GM23338 (cell line): ENCODE data around the gene TMEM117.

Experiments used
- JUNB ChIP-seq: IDR thresholded peaks from one replicate; pipeline ENCODE4 v1.6.1; 2016; ENCODE audit warnings: antibody characterized with exemption; ENCODE audit not compliant: unreplicated experiment
- POLR2AphosphoS5 ChIP-seq: IDR thresholded peaks from 2 replicates; pipeline ENCODE4 v1.6.1; 2016; ENCODE audit warnings: antibody characterized with exemption, low read depth
- TF ChIP-seq, protein P1 (sequence below), 2 experiments: fragments of 200-600 bp in 1 of 2; sonication (generic) in 1 of 2; conservative IDR thresholded peaks; 2 replicates each; pipeline versions ENCODE4 v1.5.1 to v1.6.1; 2016 to 2017; ENCODE audit warnings: antibody characterized with exemption in 2 of 2, low read depth in 2 of 2, mild to moderate bottlenecking in 2 of 2, moderate library complexity in 1 of 2
- TF ChIP-seq, protein P2 (sequence below): IDR thresholded peaks from one replicate; pipeline ENCODE4 v1.6.1; 2018; ENCODE audit warnings: antibody characterized with exemption; ENCODE audit not compliant: unreplicated experiment

DNA sequence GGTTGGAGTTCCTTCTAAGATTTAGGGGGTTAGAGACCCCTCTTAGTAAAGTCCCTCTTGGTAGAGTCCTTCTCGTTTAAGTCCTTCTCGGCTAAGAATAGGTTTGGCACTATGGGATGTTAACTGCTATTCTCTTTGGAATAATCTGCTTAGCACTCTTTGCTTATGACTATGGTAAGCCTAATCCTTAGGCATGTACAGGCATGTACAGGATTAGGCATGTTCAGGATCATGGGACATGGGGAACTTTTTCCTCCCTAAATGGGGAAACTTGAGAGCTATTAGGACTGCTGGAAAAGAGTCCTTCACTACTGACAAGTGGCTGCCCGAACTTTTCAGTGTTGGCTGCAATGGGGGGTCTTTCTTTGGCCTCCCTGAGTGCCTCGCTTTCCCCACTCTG is 193.3 kb downstream of the TMEM117 start:
- TF ChIP-seq, protein P1, sequence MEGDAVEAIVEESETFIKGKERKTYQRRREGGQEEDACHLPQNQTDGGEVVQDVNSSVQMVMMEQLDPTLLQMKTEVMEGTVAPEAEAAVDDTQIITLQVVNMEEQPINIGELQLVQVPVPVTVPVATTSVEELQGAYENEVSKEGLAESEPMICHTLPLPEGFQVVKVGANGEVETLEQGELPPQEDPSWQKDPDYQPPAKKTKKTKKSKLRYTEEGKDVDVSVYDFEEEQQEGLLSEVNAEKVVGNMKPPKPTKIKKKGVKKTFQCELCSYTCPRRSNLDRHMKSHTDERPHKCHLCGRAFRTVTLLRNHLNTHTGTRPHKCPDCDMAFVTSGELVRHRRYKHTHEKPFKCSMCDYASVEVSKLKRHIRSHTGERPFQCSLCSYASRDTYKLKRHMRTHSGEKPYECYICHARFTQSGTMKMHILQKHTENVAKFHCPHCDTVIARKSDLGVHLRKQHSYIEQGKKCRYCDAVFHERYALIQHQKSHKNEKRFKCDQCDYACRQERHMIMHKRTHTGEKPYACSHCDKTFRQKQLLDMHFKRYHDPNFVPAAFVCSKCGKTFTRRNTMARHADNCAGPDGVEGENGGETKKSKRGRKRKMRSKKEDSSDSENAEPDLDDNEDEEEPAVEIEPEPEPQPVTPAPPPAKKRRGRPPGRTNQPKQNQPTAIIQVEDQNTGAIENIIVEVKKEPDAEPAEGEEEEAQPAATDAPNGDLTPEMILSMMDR (conservative IDR thresholded peaks at IDR 0.05; ENCODE audit: low read depth in 2 of 2), result no peak
- TF ChIP-seq POLR2AphosphoS5, result no peak
- TF ChIP-seq, protein P2, sequence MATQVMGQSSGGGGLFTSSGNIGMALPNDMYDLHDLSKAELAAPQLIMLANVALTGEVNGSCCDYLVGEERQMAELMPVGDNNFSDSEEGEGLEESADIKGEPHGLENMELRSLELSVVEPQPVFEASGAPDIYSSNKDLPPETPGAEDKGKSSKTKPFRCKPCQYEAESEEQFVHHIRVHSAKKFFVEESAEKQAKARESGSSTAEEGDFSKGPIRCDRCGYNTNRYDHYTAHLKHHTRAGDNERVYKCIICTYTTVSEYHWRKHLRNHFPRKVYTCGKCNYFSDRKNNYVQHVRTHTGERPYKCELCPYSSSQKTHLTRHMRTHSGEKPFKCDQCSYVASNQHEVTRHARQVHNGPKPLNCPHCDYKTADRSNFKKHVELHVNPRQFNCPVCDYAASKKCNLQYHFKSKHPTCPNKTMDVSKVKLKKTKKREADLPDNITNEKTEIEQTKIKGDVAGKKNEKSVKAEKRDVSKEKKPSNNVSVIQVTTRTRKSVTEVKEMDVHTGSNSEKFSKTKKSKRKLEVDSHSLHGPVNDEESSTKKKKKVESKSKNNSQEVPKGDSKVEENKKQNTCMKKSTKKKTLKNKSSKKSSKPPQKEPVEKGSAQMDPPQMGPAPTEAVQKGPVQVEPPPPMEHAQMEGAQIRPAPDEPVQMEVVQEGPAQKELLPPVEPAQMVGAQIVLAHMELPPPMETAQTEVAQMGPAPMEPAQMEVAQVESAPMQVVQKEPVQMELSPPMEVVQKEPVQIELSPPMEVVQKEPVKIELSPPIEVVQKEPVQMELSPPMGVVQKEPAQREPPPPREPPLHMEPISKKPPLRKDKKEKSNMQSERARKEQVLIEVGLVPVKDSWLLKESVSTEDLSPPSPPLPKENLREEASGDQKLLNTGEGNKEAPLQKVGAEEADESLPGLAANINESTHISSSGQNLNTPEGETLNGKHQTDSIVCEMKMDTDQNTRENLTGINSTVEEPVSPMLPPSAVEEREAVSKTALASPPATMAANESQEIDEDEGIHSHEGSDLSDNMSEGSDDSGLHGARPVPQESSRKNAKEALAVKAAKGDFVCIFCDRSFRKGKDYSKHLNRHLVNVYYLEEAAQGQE, result no peak
- TF ChIP-seq JUNB, result no peak
